ENCODE data around the gene MAP1LC3A.

The MAP1LC3A gene

DNA sequence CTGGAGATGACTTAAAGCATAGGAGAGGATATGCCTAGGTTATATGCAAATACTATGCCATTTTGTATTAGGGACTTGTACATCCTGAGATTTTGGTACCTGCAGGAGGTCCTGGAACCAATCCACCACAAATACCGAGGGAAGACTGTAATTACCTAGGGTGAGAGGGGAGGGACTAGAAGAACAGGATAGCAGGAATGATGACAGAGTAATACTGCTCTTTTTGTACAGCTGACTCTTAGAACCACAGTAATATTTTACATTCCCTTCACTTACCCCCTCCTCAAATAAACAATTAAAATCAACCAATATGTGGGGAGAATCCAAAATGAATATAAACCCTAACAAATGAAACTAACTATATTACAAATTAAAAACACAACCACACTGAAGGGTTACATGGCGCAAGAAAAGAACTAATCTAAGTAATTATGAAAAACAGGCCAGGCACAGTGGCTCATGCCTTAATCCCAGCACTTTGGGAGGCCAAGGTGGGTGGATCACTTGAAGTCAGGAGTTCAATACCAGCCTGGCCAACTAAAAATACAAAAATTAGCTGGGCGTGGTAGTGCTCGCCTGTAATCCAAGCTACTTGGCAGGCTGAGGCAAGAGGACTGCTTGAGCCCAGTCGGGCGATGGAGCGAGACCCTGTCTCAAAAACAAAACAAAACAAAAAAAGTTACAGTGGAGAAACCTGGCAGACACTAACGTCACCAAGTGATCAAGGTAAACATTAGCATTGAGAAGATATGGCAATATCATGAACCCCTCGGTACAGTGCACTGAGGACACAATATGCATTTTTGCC, 37.1 kb downstream of the MAP1LC3A start:
- no peak for DNase-seq (ENCODE audit: low read depth)
- H3K4me3 ChIP-seq (ENCODE audit: low read depth, low read length): no peak overlapping the region

DNA sequence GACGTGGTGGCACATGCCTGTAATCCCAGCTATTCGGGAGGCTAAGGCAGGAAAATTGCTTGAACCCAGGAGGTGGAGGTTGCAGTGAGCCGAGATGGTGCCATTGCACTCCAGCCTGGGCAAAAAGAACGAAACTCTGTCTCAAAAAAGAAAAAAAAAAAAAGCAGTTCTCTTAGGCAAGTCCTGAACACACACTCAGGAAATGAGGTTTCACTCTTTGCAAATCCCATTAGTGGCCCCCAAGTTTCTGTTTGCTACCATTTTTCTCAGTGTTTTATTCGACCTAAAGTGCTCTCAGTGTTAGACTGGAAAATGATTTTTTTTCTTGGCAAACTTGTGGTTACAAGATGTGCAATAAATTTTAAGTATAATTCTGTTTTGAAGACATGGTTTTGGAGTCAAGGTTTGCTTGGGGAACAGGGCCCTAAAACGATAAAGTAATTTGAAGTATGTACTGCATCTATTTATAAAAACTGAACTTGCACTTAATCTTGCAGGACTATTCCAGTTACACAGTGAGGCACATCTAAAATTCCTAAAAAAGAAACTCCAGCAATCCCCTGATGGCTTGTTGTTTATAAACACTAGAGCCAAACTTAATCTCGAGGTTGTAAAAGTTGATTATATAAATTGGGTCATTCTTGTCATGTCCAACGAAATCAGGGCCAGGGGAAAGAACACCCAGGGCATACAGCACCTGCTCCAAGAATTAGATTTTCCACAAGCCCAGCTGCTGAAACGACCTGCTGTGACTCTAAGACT, 42.6 kb downstream of the MAP1LC3A start:
- no peak overlapping the region for H3K4me3 ChIP-seq (ENCODE audit: low read depth, low read length)
- no peak for DNase-seq (ENCODE audit: low read depth)

DNA sequence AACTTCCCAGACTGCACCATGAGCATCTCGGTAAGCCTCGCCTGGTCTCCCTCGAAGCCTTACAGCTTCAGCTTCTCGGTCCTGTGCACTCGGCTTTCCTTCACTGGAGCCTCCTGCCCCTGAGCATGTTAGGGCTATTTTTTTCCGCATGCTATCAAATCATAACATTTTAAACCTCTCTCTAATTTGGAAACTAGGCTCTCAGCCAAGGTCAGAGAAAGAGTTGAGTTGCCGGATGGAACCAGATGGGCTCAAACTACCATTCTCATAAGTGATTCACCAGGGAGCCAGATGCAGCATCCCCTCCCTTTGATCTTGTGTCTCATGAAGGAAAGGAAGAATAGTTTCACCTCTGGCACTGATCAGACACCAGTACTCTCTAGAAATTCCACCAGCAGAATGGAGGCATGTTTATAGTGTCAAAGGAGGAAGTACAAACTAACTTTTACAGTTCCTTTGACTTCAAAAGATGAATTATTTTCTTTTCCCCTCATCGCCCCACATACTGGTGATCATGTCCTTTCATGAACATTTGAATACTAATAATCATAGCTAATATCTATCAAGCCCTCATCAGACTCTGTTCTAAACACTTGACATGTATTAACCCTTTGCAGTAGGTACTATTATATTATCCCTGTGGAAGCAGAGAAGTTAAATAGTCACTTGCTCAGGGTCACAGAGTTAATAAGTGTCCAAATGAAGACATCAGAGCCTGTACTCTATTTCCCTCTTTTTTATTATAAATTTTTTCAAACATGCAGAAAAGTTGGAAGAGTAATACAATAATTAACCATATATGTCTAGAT, 46.7 kb downstream of the MAP1LC3A start:
- DNase-seq (ENCODE audit: low read depth): no peak
- H3K4me3 ChIP-seq (ENCODE audit: low read depth, low read length): no peak overlapping the region

DNA sequence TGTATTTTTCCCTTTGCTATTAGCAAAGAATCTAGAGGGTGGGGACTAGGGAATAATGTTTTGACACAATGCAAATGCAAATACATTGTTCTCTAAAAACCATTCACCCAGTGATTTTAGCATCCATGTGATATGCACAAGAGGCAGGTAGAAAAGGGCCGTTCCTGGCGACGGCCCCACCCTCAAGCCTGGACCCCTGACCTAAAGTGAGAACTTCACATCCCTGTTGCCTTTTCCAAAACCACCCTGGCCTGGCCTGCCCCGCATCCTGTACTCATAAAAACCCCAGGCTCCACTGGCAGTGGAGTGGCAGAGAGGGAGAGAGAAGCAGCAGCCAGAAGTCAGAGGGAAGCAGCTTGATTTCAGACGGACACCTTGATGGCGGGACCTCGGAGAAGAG, 48.5 kb downstream of the MAP1LC3A start:
- H3K4me3 ChIP-seq (ENCODE audit: low read depth, low read length): no peak overlapping the region
- no peak for DNase-seq (ENCODE audit: low read depth)

Data from skeletal muscle cell (primary cell).